Stimulated activated CD4-positive, alpha-beta T cell treated with anti-CD3 and anti-CD28 coated beads, Interleukin-4, amount 100 ng/mL, for 1 hour (primary cell): ENCODE data around the gene ATP1A4.

Experiments used
- DNase-seq: peaks from one replicate; pipeline ENCODE4 v3.0.0-alpha.2; 2020

Gene ATP1A4

DNA sequence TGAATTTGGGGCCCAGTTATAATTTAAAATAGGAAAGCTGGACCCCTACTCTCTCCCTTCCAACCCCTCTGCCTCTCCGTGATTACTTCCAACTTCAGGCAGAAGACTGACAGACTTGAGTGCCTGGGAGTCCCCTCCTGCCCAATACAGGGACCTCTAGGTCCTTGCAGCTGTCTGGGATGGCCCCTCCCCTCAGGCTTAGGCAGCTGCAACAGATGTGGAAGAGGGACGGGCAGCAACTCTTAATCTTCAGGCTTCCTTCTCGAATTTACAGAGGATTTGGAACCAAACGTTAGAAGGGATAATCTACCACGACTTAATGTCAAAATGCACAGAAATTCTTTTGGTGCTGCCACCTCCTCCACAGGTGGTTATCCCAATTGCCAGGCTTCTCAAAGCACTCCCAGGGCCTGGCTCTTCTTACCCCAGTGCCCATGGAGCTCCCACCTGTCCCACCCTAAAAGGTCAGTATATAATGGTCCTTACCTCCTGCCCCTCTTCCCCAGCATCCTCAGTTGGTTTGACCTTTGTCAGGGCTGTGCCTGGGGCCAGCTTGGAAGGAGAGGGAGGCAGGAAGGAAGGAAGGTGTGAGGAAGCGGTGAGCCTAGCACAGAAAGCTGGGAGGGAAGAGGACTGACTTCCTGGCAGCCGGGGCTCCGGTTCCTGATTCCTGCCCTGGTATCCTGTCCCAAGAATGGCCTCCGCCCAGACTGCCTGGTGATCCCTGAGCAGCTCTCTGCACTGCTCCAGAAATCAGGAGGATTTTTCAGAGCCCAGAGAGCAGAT, 56.6 kb downstream of the ATP1A4 start:
- no peak for DNase-seq

DNA sequence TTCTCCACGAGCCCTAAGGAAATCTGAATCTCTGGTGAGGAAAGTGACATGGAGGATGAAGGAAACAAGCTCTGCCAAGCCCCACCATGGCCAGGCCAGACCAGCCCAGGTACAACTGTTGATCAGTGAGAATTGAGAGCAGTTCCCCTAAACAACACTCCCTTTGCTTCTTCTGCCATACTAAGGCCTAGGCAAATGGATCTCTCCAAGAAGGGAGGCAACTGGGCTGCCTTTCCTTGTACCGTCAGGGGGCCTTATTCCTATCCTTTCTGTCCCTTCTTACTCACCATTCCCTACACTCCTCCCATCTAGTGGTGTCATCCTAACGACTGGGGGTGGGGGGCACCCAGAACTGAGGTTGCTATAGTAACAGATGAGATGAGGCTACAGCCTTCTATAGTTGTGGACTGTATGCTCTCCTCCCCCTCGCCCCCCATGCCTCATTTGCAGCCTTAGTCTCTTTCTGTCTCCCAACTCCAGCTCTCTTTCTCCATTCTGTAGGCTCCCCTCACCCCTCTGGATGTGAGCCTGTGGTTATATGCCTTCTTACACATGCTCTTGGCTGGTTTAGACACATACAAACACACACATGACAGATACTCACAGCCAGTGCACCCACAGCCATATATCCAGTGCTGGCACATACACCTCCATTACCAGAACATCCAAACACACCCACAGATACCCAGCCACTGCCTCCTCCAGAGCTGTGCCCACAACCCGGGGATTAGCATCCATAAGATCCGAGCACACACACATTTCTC, 57.3 kb downstream of the ATP1A4 start:
- no peak for DNase-seq

DNA sequence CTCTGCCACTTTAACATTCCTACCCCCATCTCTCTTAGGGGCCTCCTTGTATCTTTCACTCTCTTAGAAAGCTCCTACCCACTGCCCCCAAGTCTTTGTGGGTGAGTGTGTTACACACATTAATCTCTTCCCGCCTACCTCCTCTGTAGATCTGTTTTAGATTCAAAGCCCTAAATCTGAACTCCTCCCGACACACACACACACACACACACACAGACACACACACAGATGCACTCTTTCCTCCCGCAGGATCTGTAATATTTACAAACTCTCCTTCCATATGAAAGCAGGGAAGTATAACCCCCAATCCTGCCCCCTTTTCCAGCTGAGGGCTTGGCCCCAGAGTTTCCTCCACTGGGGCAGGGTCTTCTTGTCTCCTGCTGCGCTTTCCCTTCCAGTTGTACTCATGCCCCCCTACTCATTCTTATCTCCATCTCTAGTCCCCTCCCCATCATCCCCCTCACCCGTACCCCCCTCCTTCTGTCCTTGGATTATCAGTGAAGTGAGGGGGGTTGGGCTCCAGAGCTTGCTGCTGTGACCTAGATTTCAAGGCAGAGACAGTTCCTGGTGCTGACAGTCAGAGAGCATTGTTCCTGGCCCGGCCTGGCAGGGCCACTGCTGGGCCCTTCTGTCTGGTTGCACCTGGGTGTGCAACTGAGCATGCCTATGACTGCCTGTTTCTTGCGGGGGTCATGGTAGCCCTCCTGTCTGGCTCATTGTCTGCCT, 58.1 kb downstream of the ATP1A4 start:
- DNase-seq, result no peak

DNA sequence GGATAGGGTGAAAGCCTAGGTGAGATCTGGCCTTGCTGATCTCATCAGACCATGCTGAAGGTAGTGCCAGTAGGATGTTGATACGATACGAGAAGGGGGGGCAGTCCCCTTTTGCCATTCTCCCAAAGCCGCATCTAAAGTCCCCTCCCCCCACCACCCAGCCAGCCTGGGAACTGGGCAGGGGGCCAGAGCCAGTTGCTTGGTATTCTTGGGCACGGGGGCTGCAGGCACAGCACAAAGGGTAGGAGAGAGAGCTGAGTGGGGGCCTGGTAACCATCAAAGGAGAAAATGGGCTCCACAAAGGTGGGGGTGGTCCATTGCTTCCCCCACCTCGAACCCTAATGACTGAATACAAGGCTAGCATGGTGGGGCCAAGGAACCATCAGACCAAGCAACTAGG, 59.2 kb downstream of the ATP1A4 start:
- no peak for DNase-seq

DNA sequence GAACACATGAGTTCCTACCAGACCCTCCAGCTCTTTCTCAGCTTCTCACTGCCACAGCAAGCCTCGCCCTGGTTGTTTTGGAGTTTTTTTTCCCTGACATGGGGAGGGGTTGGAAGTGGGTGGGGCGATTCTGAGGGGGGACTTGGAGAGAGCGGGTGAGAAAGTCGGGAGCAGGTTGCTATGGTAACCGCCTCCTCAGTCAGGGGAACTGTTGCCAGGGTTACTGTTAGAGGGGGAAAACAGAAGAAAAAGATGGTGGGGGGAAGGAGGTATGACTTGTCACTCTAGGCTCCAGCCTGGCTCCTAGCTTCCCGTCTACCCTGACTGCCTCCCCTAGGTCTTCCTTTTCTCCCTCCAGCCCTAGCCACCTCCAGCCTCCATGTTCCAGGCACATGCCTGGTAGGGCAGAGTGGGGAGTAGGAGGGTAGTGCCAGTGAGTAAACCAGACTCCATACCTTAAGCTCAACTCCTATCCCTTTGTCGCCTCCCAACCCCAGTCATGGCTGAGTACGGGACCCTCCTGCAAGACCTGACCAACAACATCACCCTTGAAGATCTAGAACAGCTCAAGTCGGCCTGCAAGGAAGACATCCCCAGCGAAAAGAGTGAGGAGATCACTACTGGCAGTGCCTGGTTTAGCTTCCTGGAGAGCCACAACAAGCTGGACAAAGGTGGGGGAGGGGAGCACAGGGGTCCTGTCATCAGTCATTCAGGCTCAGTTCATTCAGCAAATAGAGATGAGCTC, 59.8 kb downstream of the ATP1A4 start:
- DNase-seq, result no peak

DNA sequence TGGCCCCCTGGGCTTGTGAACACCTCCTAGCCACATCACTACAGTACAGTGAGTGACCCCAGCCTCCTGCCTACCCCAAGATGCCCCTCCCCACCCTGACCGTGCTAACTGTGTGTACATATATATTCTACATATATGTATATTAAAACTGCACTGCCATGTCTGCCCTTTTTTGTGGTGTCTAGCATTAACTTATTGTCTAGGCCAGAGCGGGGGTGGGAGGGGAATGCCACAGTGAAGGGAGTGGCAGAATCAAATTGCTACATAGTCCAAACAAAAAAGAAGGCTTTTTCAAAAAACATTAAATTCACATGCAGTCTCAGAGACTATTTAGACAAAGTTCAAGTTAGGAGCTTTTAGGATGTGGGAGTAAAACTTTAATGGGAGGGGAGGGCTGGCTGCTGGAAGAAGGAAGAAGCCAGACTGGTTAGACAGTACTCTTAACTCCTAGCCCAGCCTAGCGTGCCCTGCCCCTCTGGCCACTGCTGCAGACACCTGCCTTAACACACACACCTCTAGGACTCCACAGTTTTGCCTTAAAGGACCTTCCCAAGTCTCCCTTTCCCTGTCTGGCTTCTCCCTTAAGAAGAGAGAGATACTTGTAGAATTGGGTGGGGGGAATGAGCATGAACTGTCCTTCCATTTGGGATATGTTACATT, 63.2 kb downstream of the ATP1A4 start:
- DNase-seq, result no peak

DNA sequence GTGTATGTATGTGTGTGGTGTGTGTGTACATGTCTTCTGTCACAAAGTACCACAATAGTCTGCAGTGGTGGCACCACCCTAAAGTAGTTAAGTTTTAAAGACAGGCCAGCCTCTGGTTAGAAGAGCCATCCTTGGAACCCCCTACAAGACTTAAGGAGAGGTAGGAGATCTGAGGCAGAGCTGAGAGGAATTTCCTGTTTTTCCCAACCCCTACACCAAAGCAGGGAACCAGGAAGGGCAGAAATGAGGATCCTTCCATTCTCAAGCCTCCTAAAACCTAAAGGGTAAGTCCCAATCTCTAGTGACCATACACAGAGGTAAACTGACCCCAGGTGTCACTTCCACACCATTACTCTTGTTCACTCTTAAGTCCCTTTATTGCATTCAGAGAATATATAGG, 64.9 kb downstream of the ATP1A4 start:
- DNase-seq, result no peak

DNA sequence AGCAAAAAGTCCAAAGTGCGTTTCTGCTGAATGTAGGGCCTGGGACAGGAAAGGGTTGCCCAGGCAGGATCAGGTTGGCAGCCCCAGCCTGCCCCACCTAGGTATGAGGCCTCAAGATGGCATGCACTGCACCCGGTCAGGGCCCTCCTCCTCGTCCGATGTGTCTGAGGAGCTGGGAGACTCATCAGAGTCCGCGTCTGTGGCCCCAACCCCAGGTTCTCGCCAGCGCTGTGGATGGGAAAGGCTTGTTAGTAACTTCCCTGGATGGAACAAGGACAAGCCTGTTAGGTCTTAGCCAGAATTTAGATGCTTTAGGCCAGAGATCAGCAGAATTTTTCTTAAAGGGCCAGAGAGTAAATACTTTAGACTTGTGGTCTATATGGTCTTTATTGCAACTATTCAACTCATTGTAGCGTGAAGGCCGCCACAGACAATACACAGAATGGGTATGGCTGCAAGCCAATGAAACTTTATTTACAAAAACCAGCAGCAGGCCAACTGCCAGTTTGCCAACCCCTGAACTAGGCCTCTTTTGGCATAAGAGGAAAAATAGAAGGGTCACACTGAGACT, 66.2 kb downstream of the ATP1A4 start:
- DNase-seq, result no peak

DNA sequence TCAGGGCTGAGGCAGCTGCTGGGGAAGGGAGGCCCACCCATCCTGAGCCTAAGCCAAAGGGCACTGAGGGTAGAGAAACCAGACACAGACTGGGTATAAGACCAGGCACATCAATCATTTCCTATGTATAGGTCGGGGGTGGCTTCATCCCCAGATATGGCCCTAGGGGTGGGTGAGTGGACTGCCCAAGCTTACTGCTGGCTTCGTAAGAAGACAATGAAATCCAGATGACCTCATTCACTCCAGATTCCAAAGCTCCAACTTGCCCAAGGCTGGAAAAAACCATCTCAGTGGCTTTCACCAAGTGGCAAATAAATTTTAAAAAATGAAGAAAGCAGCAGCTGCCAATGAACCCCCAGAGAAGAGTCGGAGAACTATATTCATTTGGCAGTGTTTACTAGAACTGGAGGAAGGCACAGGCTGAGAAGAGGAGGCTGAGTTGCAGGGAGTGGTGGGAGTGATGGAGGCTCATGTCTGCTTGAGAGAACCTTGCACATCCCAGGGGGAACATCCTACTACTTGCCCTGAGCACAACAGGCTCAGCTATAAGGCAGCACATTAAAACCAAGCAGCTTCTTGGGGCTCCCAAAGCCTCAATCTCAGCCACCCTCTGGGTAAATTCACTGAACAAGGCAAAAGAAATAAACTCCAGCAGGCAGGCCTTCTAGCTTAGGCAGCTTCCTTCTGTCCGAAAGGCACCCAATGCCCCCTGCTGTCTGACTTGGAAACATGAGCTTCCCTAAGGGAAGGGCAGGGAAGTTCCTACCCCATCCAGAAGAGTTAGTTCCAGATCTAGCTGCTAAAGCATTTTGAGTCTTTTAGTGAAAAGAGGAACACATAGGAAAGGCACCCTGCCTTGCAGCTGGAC, 67.9 kb downstream of the ATP1A4 start:
- DNase-seq, result no peak

DNA sequence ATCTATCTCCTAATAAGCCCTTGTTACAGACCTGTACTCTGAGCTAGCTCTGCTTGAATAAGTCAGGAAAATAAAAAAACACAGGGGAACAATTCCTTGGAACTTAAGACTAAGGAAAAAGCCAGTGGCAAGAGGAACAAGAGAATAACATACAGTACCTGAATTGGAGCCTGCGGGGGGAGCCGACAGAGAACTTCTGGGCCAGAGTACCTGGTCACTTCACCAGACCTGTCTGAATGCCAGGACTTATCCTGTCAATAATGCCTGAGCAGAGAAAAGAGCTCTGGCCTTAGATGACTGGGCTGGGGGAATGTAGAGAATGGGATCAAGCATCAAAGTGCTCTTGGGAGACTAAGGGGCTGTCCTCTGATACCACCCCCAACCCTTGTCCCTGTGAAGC, 68.9 kb downstream of the ATP1A4 start:
- no peak for DNase-seq

DNA sequence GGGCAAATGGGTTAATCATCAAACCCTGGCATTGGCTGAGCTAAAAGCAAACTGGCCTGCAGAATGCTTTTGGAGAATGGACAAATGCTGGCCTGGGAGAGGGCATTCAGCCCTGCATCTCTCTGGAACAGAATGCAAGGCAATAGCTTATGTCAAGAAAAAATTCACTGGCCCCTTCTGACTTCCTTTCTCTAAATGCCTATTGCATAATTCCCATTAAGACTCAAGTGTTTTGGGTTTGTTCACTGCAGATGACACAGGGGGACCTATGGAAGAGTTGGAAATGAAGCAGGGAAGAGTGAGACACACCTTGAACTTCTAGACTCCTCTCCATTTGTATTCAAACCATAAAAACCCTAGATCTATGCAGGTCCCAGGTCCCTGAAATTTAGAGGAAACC, 69.7 kb downstream of the ATP1A4 start:
- DNase-seq, result no peak

DNA sequence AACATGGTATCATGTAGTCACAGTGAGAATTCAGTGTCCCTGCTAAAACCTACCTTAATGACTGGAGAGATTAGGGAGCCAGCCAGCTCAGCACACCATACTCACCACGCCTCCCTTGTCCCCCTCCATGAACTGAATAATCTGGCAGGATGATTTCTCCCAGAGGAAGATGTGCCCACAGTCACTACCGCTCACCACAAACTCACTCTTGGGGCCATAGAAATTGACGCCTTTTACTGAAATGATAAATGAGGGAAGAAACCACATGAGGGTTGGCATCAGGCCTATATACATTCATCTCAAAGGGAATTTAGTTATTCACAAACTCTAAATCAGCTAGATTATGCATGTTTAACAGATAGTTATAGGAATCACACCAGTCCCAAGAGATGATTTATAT, 71.1 kb downstream of the ATP1A4 start:
- no peak for DNase-seq

DNA sequence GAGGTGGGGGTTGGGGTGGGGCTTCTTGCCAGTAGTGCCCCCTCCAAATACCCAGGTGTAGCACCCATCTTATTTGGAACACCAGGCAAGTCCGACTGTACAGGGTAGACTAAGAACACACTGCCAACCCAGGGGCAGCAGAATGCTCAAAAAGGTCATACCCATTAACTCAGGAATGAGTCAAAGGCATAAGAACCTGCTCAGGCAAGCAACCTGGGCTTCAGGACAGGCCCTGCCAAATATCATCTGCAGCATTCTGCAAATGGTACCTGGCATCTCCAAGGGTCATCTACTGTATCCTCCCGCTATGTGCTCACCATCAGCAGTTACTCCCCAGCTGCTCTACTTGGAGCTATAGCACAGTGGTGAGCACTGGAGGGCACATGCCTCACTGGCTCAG, 73.2 kb downstream of the ATP1A4 start:
- DNase-seq, result no peak

DNA sequence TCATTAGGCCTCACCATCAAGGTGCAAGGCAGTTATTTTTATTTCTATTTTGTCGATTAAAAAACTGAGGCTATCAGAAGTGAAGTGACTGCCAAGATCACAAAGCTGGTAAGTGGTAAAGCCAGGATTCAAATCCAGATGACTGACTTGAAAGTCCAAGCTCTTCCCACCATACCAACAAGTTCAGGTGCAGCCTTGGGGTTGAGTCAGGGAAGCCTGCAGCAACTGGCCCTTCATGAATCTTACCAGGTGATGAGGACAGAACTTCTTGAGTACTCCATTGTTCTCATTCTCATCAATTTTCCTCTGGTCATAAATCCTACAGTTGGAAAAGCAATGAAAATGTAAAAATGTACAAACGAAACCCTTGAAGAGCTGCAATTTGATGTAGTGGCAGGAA, 73.9 kb downstream of the ATP1A4 start:
- no peak for DNase-seq

DNA sequence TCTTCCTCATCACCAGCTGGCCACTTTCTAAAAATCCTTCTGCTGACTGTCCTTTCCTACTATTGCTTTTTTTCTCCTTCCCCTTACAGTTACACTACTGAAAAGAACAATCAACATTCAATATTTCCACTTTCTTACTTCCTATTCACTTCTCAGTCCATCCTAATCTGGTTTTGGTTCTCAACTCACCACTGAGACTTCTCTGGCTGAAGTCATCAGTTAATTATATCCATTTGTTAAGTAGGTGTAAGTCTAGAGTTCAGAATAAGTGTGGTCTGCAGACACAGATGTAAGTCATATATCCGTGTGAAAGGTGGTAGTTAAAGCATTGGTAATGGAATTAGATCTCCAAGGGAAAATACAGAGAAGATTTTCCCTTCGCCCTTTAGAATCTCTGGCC, 75.2 kb downstream of the ATP1A4 start:
- no peak for DNase-seq

DNA sequence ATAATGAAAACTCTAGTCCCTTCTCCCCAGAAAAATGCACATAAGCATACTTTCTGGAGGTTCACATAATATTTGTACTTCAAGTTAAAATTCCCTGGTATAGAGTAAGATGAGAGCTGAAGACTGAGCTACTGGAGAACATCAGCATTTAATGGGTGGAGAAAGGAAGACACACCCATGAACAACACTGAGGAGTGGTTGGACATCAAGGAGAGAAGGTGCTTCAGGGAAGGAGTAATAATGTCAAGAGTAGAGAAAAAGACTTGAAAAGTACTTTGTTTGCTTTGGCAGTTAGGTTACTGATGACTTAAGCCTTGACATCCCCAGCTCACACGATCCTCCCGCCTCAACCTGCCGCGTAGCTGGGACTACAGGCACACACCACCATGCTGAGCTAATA, 75.6 kb downstream of the ATP1A4 start:
- DNase-seq, result no peak

DNA sequence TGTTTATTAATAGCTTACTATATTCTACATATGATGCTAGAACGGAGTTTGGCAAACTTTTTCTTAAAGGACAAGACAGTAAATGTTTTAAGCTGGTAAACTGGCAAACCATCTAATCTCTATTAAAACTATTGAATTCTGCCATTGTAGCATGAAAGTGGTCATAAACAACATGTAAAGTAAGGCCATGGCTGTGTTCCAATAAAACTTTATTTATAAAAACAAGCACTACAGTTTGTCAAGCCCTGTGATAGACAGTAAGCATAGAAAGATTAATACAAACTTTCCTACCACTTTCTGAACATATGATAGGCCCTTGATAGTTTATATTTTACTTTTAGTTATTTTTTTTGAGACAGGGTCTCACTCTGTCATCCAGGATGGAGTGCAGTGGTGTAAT, 76.2 kb downstream of the ATP1A4 start:
- DNase-seq, result no peak

DNA sequence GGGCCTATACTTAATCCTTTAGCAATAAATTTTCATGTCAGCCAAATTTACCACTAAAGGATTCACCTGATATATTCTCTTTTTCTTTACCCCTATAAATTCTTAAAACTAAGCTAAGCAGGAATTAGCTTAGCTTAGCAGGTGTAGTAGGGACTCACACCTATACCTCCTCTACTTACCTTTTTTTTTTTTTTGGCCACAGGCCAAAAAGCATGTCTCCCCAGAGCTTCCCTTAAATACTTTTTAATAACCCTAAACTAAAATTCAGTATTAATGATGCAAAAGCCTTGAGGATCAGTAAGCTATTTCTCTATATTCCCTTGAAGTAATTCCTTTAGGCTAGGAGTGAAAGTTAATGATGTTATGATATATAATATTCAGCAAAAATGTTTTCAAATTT, 77.0 kb downstream of the ATP1A4 start:
- no peak for DNase-seq

DNA sequence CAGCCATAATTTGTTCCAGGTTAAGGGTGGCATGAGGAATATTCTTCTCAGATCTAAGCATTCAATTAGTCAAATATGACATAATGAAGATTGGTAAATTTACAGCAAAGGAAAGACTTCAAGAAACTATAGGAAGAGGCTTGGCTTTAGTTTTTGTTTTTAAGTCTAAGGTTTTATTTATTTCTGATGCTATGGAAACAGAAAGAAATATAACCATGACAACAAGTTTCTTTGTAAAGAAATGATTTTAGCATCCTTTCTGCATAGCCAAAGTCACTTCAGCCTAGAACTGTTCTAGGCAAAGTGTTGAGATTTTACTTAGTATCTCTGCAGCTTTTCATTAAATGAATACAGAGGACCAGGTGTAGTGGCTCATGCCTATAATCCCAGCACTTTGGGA, 81.5 kb downstream of the ATP1A4 start:
- DNase-seq, result no peak
